ENCODE results near the gene SLCO1A2. TPM values are rescaled to one million over a fixed set of nuclear protein-coding genes. Genes with fewer than 3 reads are reported as not detected.

SLCO1A2 gene
- total and polyA plus RNA-seq, 2 of the 8 experiments (the other 6 are each of a cell fraction or from before 2014, with no cell fraction given) = 2.9 to 5.1 TPM

DNA sequence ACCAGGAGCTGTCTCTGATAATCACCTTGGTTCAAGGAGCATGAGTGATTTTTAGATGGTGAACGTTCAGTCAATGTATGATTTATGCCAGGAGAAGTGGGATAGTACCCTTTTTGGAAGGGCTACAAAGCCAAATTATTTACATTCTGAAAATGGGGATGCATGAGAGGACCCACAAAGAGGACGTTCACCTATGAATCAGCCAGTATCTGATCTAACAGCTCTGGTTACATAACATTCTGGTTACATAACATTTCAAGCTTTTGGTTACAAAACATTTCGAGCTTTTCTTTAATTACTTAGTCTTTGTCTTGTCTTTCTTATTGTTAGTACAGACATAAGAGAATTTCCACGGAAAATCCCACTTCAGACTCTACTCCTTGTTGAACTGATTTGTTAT lies 68.8 kb downstream of the SLCO1A2 start:
- H3K36me3 ChIP-seq (ENCODE audit: control insufficient read depth in 2 of 4, insufficient read depth in 4 of 4, low read length in 3 of 4) = no peaks in the 10 kb centered on the region; a peak in 1 of 8 replicates
- H2BK20ac ChIP-seq (ENCODE audit: low read length) = no peak overlapping the region
- no peaks in the 10 kb centered on the region for H3K23me2 ChIP-seq (ENCODE audit: low read depth, low read length)
- H2AFZ ChIP-seq (ENCODE audit: low read length) = no peak overlapping the region
- TF ChIP-seq TAF1 (IDR thresholded peaks at IDR 0.05; ENCODE audit: low read depth, low read length) (no peak), PHF8 (conservative IDR thresholded peaks at IDR 0.05; ENCODE audit: low read depth, low read length) (no peak), FOSL1 (IDR thresholded peaks at IDR 0.05; ENCODE audit: insufficient read depth, low read depth, low read length) (no peak), CEBPB (IDR thresholded peaks at IDR 0.05; ENCODE audit: low read depth, low read length) (no peak), TEAD4 (IDR thresholded peaks at IDR 0.05; ENCODE audit: low read depth, low read length) (no peak), KDM1A (IDR thresholded peaks at IDR 0.05; ENCODE audit: borderline replicate concordance, low read length) (no peak), RFX5 (IDR thresholded peaks at IDR 0.05; ENCODE audit: borderline replicate concordance, low read depth, low read length) (no peak), SIN3A (conservative IDR thresholded peaks at IDR 0.05 in 1 of 2, IDR thresholded peaks at IDR 0.05 in 1 of 2; ENCODE audit: low read depth in 1 of 2, low read length in 2 of 2) (no peak), CHD2 (IDR thresholded peaks at IDR 0.05; ENCODE audit: low read length) (no peak)
- H3K27ac ChIP-seq (ENCODE audit: low read depth, low read length) = no peak overlapping the region
- H3K23ac ChIP-seq (ENCODE audit: insufficient read length) = no peak overlapping the region
- H2BK12ac ChIP-seq (ENCODE audit: low read depth, low read length) = no peak overlapping the region
- H2BK15ac ChIP-seq (ENCODE audit: low read length) = no peak overlapping the region
- ChIA-PET POLR2A (ENCODE audit: partially characterized antibody) (no interaction called here), CTCF (ENCODE audit: partially characterized antibody) (interaction anchor here (1.1 kb wide), 1 partner anchor 30 kb away, joined by 3 read pairs; no protein-coding TSS in a partner anchor)
- no peak overlapping the region for H2AK5ac ChIP-seq (ENCODE audit: low read depth, low read length)
- no peak overlapping the region for H3K9ac ChIP-seq (replicated peaks in 1 of 4; ENCODE audit: extremely low read depth in 1 of 4, low read depth in 3 of 4, low read length in 3 of 4)
- no peak overlapping the region for H2BK120ac ChIP-seq (replicated peaks; ENCODE audit: low read depth, low read length)
- no peaks in the 10 kb centered on the region for H3K4me1 ChIP-seq (replicated peaks in 1 of 4; ENCODE audit: control insufficient read depth in 3 of 4, insufficient read depth in 4 of 4, low read length in 3 of 4)
- 86% methylated on average over 4 of the region's 4 CpGs; no CpG with 5 or more reads in 1 of the 2 experiments for WGBS, 2 experiments (ENCODE audit: extremely low coverage in 1 of 2, insufficient coverage in 1 of 2, insufficient read length in 1 of 2, insufficient replicate concordance in 2 of 2, low coverage in 1 of 2, low lambda C conversion rate in 2 of 2, missing lambda C conversion rate in 1 of 2)
- no peaks in the 10 kb centered on the region for H4K20me1 ChIP-seq (replicated peaks in 1 of 2; ENCODE audit: control insufficient read depth in 1 of 2, insufficient read depth in 2 of 2, low read length in 2 of 2)
- peaks cover 4 to 6% of the 10 kb centered on the region in 2 experiments; a peak in 2 of 4 replicates for H3K9me3 ChIP-seq (ENCODE audit: insufficient read depth in 2 of 2, low read depth in 1 of 2, low read length in 1 of 2)
- H3K27me3 ChIP-seq (replicated peaks in 1 of 4; ENCODE audit: control insufficient read depth in 3 of 4, extremely low read depth in 1 of 4, insufficient read depth in 3 of 4, low read length in 3 of 4) = no peaks in the 10 kb centered on the region
- no peaks in the 10 kb centered on the region for H3K79me2 ChIP-seq (ENCODE audit: control insufficient read depth in 1 of 2, insufficient read depth in 2 of 2, low read length in 2 of 2)
- no peak overlapping the region for H4K8ac ChIP-seq (ENCODE audit: extremely low read depth, insufficient read depth, low read length)
- no peak overlapping the region for H3K56ac ChIP-seq (replicated peaks; ENCODE audit: insufficient read length, low read depth, low read length)
- H3K14ac ChIP-seq (ENCODE audit: insufficient read length) = no peak overlapping the region
- no peak overlapping the region for H4K5ac ChIP-seq (ENCODE audit: insufficient read length, low read depth, low read length)
- DNase-seq (ENCODE audit: low read depth in 1 of 2, low spot score in 2 of 2) (no peak), FAIRE-seq (no peak)
- H3K4me2 ChIP-seq (ENCODE audit: insufficient read depth in 1 of 2, low read depth in 2 of 2, low read length in 2 of 2) = no peak overlapping the region
- H2BK5ac ChIP-seq (ENCODE audit: low read depth, low read length) = no peak overlapping the region
- H3K4me3 ChIP-seq (ENCODE audit: extremely low read depth in 1 of 4, insufficient read depth in 2 of 4, low read depth in 3 of 4, low read length in 4 of 4) = no peak overlapping the region
- no peak overlapping the region for H4K91ac ChIP-seq (replicated peaks; ENCODE audit: insufficient read length, low read length)
- no peak overlapping the region for H3K4ac ChIP-seq (replicated peaks; ENCODE audit: insufficient read length, low read depth, low read length)
- H3K18ac ChIP-seq (ENCODE audit: extremely low read depth, low read length) = no peak overlapping the region
- no peaks in the 10 kb centered on the region for H3K79me1 ChIP-seq (ENCODE audit: low read depth, low read length)

Measured in H1 (cell line).